Lower lobe of right lung (tissue), 2 donors: ENCODE measurements around the gene IL12RB1. TPM values are rescaled to one million over a fixed set of nuclear protein-coding genes. Genes with fewer than 3 reads are reported as not detected.

Source experiments
- ATAC-seq, 2 donors: fragments of 200-7000 bp; cut with Tn5 transposase; one replicate each; pipeline ENCODE4 v1.9.1; 2020 to 2022; ENCODE audit warnings: mild to moderate bottlenecking in 2 of 2, moderate library complexity in 2 of 2
- DNase-seq: peaks from one replicate; pipeline ENCODE4 v3.0.0-alpha.2; 2020
- H3K27ac ChIP-seq: fragments of 200-600 bp; one replicate; pipeline ENCODE4 v1.8.0; 2022
- H3K27me3 ChIP-seq: fragments of 200-600 bp; one replicate; pipeline ENCODE4 v1.8.0; 2022; ENCODE audit warnings: low read depth
- H3K36me3 ChIP-seq: fragments of 200-600 bp; one replicate; pipeline ENCODE4 v1.8.0; 2022; ENCODE audit warnings: mild to moderate bottlenecking
- H3K4me1 ChIP-seq: fragments of 200-600 bp; one replicate; pipeline ENCODE4 v1.8.0; 2022
- H3K4me3 ChIP-seq: fragments of 200-600 bp; one replicate; pipeline ENCODE4 v1.8.0; 2022; ENCODE audit warnings: mild to moderate bottlenecking
- H3K9me3 ChIP-seq: fragments of 200-600 bp; one replicate; pipeline ENCODE4 v1.8.0; 2022
- intact Hi-C: fragments of 100-400 bp; cut with DNase I; formaldehyde crosslinking; loops from one replicate; pipeline ENCODE4 v1.11.0; 2022
- total RNA-seq: library from RNA; stranded (reverse); fragmentation: NEBNext Ultra II Directional; extraction: Animal tissue kit (Norgen Biotek cat#: 25700); gene quantifications from one replicate; pipeline ENCODE4 v1.2.1, GENCODE V29; 2021
- TF ChIP-seq, protein P1 (sequence below): fragments of 200-600 bp; IDR thresholded peaks from one replicate; pipeline ENCODE4 v1.8.0; 2022; ENCODE audit warnings: antibody characterized with exemption, mild to moderate bottlenecking
- donor health status: DM: no; HTN: yes; CAD: no; lungs with severe emphysema.

IL12RB1 gene
- total RNA-seq, 1 donor from 2014 or later, result 14.6 TPM

DNA sequence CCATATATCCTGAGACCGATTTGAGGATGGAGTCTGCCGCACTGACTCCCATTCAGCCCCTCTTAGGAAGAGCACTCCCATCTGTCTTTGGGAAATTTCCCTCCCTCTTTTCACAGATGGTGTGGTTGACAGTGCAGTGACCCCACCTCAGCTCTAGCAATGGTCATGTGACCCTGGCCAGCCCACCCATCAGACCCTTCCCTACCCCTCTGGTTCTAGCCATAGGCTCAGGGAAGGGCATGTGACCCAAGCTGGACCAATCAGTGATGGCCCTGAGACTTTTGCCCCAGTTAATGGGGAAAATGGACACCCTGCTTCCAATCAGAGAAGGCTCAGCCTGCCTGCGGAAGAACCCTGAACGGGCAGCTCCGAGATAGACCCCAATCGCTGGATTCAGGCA is 26.3 kb downstream of the IL12RB1 start:
- ATAC-seq (no peak), DNase-seq (no peak)
- Histone ChIP-seq H3K4me1 (peaks cover 12% of the 10 kb centered on the region), H3K4me3 (no peak overlapping the region), H3K9me3 (no peaks in the 10 kb centered on the region), H3K27me3 (no peaks in the 10 kb centered on the region), H3K36me3 (no peaks in the 10 kb centered on the region), H3K27ac (no peak overlapping the region)
- intact Hi-C loops, result no loop called here
- TF ChIP-seq, protein P1, sequence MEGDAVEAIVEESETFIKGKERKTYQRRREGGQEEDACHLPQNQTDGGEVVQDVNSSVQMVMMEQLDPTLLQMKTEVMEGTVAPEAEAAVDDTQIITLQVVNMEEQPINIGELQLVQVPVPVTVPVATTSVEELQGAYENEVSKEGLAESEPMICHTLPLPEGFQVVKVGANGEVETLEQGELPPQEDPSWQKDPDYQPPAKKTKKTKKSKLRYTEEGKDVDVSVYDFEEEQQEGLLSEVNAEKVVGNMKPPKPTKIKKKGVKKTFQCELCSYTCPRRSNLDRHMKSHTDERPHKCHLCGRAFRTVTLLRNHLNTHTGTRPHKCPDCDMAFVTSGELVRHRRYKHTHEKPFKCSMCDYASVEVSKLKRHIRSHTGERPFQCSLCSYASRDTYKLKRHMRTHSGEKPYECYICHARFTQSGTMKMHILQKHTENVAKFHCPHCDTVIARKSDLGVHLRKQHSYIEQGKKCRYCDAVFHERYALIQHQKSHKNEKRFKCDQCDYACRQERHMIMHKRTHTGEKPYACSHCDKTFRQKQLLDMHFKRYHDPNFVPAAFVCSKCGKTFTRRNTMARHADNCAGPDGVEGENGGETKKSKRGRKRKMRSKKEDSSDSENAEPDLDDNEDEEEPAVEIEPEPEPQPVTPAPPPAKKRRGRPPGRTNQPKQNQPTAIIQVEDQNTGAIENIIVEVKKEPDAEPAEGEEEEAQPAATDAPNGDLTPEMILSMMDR, result no peak

GRCh38 chr19:18059902-18060301 is 26.8 kb downstream of the IL12RB1 start:
- Histone ChIP-seq H3K9me3 (no peaks in the 10 kb centered on the region), H3K36me3 (no peaks in the 10 kb centered on the region), H3K27ac (no peak overlapping the region), H3K4me3 (no peak overlapping the region), H3K4me1 (peaks cover 12% of the 10 kb centered on the region), H3K27me3 (no peaks in the 10 kb centered on the region)
- intact Hi-C loops, result loop anchor here (5.0 kb wide), 1 partner anchor 53 kb away; the partner anchor contains the start of gene ARRDC2
- ATAC-seq (no peak), DNase-seq (no peak)
- TF ChIP-seq, protein P1, result no peak

DNA sequence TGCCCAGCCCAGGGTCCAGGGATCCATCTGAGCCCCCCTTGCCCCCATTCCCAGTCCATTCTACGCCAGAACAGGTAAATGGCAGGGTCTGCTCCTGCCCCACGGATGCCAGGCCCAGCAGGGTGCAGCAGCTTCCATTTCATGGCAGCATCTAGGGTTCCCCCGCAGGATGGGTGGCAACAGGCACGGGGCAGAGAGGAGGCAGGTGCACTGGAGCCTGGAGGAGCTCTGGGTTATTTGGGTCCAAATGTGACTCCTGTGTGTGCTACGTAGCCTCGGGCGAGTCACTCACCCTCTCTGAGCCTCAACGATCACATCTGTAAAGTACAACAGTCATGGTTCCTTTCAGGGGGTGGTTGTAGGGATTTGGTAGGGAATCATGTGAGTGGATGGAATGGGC is 27.4 kb downstream of the IL12RB1 start:
- Histone ChIP-seq H3K9me3 (no peaks in the 10 kb centered on the region), H3K36me3 (no peaks in the 10 kb centered on the region), H3K27me3 (no peaks in the 10 kb centered on the region), H3K4me1 (peaks cover 12% of the 10 kb centered on the region), H3K27ac (no peak overlapping the region), H3K4me3 (no peak overlapping the region)
- intact Hi-C loops, result loop anchor here (5.0 kb wide), 1 partner anchor 52 kb away; the partner anchor contains the start of gene ARRDC2
- TF ChIP-seq, protein P1, result no peak
- ATAC-seq (peak in 1 of 2 donors; percentile 7), DNase-seq (no peak)

- H3K27me3 ChIP-seq, result no peaks in the 10 kb centered on the region
- H3K27ac ChIP-seq, result peak overlapping the region; percentile 82
- H3K36me3 ChIP-seq, result no peaks in the 10 kb centered on the region
- H3K4me1 ChIP-seq, result peaks cover 12% of the 10 kb centered on the region
- TF ChIP-seq, protein P1, result peak; percentile 94
- H3K4me3 ChIP-seq, result peak overlapping the region; percentile 43
- peak; percentile 93 to 94 for ATAC-seq
- intact Hi-C loops, result loop anchor here (5.0 kb wide), 1 partner anchor 51 kb away; the partner anchor contains the start of gene ARRDC2
- peak; percentile 86 for DNase-seq
- no peaks in the 10 kb centered on the region for H3K9me3 ChIP-seq
These were observed 28.3 kb downstream of the IL12RB1 start for GRCh38 chr19:18058208-18059009.

DNA sequence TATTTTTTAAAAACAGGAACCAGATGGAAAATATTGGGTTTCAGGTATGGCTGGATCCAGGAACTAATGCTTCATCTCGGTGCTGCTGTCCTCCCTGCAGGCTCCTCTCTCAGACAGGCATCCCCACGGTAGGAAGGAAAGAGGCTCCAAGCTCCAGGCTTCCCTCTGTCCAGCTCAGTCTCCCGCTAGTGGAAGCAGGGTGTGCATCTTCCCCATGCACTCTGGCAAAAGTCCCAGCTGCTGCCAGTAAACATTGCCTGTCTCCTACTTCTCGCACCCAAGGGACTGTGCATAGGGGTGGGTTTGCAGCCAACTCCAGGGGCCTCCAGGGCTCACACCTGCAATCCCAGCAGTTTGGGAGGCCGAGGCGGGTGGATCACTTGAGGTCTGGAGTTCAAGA is 29.2 kb downstream of the IL12RB1 start:
- TF ChIP-seq, protein P1, result no peak
- intact Hi-C loops, result loop anchor here (5.0 kb wide), 1 partner anchor 50 kb away; the partner anchor contains the start of gene ARRDC2
- H3K4me3 ChIP-seq, result peak overlapping the region; percentile 43
- H3K36me3 ChIP-seq, result no peaks in the 10 kb centered on the region
- DNase-seq, result no peak
- peaks cover 12% of the 10 kb centered on the region for H3K4me1 ChIP-seq
- ATAC-seq, result peak; percentile 14 to 26
- H3K27me3 ChIP-seq, result no peaks in the 10 kb centered on the region
- H3K9me3 ChIP-seq, result no peaks in the 10 kb centered on the region
- peak overlapping the region; percentile 82 for H3K27ac ChIP-seq
